SU-DHL-6 (cell line): ENCODE data around the gene SLC1A6.

ENCODE experiments used
- EZH2phosphoT487 ChIP-seq: fragments of 200-600 bp; sonication (generic), shearing (Covaris generic); conservative IDR thresholded peaks from 2 replicates; pipeline ENCODE4 v1.6.1; 2018; ENCODE audit warnings: mild to moderate bottlenecking, antibody characterized with exemption, low read length, moderate library complexity, mixed read lengths
- TF ChIP-seq, protein P1 (sequence below): fragments of 200-600 bp; sonication (generic); IDR thresholded peaks from one replicate; pipeline ENCODE4 v1.5.1; 2017; ENCODE audit warnings: antibody characterized with exemption, mild to moderate bottlenecking, low read length, moderate library complexity; ENCODE audit not compliant: insufficient read depth, poor library complexity, severe bottlenecking

DNA sequence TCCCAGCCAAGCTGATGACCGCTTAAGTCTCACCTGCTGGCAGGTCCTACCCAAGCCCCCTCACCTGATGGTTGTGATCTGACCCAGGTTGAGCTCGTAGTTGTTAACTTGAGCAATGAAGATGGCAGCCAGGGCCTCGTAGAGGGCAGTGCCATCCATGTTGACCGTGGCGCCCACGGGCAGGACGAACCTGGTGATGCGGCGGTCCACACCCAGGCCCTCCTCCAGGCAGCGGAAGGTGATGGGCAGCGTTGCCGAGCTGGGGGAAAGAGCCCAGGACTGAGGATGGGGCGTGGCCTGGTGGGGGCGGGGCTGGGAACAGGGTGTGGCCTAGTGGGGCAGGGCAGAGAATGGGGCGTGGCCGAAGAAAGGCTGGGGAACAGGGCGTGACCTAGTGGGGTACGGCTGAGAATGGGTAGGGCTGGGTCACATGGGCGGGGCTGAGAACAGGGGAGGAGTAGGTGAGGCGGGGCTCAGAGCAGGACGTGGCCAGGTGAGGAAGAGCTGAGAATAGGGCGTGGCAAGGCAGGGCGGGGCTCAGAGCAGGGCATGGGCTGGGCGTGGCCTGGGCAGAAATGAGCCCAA lies 25.5 kb downstream of the SLC1A6 start:
- TF ChIP-seq, protein P1, sequence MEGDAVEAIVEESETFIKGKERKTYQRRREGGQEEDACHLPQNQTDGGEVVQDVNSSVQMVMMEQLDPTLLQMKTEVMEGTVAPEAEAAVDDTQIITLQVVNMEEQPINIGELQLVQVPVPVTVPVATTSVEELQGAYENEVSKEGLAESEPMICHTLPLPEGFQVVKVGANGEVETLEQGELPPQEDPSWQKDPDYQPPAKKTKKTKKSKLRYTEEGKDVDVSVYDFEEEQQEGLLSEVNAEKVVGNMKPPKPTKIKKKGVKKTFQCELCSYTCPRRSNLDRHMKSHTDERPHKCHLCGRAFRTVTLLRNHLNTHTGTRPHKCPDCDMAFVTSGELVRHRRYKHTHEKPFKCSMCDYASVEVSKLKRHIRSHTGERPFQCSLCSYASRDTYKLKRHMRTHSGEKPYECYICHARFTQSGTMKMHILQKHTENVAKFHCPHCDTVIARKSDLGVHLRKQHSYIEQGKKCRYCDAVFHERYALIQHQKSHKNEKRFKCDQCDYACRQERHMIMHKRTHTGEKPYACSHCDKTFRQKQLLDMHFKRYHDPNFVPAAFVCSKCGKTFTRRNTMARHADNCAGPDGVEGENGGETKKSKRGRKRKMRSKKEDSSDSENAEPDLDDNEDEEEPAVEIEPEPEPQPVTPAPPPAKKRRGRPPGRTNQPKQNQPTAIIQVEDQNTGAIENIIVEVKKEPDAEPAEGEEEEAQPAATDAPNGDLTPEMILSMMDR = no peak
- TF ChIP-seq EZH2phosphoT487 = no peak
